GM18858 (cell line): Measurements from ENCODE around the gene RPTOR.
"Not testable (repeated sequence)": the region's sequence is repeated elsewhere in the genome, so short reads cannot be mapped to it uniquely, and the experiment has no call there.

Experiments used
- ATAC-seq: cut with Tn5 transposase; IDR thresholded peaks from one replicate; pipeline ENCODE4 v1.9.1; 2021; ENCODE audit not compliant: unreplicated experiment

The RPTOR gene

DNA sequence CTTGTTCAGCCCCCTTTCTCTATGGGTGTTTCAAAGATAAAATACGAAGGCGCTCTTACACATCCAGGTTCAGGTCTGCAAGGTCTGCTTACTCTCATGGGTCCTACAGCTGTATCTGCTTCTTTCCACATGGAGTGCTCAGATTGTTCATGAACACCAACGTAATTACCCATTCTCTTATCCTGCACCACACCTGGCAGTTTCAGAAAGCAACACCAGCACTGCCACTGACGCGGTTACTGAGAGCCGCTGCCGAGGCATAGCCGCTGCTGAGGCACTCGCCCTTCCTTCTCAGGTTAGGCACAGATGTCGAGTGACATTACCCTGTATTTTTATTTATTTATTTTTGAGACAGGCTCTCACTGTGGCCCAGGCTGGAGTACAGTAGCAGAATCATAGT lies 147.1 kb downstream of the RPTOR start:
- ATAC-seq, result no peak

DNA sequence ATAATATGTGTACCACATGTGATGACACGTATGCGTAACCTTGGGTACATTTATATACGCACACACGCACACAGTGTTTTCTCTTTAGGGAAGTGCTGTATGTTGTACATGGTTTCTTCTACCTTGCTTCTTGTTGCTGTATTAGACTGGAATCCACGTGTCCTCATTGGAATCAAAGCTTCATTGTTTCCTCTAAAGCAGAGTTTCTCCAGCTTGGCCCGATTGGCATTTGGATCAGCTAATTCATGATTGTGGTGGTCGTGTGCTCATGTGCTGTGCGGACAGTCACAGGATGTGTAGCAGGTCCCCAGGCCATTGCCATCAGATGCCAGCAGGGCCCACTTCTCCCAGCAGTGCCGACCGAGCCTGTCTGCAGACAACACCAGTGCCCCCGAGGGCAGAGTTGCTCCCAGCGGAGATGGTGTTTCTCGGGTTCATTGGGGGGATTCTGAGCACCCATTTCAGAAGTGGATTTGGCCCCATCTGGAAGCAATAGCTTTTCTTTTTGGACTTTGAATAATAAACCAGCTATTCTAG lies 148.4 kb downstream of the RPTOR start:
- ATAC-seq, result no peak

DNA sequence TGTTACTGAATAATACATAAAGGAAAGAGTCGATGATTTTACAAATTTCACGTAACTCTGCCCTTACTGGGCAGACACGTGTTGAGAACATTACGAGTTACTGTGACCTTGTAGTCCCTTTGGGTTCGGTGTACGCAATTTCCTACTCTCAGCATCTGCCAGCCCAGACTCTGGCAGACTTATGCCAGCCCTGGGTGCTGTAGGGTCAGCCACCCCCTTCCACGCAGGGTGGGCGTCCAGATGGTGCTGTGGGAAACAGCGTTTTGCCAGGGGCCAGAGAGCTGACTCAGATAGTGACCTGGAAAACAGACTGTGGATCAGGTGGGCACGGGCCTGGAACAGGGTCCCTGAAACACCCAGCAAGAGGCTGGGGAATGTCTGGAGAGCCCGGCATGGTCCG lies 148.9 kb downstream of the RPTOR start:
- no peak for ATAC-seq

DNA sequence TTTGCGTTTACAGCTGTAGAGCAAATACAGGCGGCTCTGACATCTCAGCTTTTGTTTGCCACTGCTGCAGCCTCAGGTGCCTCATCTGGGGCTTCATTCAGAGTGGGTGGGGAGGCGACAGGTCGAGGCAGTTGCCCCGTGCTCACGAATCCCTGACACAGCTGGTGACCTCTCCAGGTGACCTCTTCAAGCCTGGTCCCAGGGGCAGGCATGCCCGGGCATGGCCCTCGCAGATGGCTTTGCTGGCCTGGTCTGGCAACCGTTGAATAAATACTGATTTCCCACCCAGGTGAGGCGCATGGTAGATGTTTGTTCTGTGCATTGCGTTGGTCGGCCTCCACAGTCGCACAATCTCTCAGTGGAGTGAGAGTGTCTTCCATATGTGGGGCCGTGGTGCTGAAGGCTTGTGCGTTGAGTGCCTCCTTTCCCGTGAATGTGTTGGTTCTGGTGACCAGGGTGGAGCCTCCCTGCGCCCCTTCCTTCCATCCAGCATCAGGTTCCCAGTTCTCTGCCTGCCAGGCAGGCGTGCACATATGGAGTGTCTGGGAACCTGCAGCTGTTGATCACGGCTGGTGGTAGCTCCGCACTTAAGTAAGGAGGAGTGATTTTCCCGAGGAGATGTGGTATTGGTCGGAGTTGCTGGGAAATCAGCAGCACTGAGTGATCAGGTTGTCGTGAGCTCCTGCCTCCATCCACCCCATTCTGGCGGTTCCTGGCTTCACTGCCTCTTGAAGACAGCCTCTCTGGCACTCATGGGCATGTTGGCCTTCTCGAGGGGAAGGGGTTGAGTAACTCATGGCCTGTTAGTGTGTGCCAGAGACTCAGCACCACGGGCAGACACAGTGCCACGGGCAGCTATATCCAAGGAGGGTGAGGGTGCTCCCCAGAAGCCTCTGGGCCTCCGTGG lies 149.7 kb downstream of the RPTOR start:
- no peak for ATAC-seq

DNA sequence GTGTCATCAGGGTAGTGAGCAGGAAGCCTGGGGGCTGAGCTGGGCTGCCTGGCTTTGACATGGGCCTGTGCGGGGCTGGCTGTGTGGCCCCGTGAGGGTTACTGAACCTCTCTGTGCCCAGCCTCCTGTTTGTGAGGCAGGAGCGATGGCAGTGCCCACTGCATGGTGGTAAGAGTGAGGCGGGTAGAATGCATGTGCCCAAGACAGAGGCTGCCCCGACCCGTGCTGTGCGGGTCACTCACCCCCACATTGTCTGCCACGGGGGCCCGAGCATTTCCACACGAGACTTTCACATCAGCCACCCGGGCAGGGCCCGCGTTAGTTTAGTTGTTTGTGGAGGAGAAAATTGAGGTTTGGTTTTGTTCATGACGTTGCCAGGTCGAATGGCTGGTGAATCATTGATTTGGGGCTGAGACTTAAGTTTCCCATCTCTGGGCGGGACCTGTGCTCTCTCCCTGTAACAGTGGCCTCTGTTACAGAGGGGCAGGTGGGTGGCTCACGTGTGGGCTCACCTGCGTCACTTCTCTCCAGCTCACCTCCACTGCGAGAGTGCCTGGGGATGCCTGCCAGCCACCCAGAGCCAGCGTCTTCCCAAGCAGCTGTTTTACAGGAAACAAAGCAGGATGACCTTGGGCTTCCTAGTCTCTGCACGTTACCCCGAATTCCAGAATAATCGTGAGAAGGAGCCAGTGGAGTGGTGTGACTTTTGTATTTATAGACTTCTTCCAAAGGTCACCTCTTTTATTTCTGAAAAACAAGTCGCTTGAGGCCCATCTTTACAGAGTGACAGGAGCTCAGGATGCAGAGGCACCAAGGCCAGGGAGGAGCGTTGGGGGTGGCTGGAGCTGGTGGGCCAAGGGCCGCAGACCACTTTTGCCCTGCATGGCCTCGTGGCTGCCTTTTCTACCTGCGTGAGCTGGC lies 150.6 kb downstream of the RPTOR start:
- no peak for ATAC-seq

DNA sequence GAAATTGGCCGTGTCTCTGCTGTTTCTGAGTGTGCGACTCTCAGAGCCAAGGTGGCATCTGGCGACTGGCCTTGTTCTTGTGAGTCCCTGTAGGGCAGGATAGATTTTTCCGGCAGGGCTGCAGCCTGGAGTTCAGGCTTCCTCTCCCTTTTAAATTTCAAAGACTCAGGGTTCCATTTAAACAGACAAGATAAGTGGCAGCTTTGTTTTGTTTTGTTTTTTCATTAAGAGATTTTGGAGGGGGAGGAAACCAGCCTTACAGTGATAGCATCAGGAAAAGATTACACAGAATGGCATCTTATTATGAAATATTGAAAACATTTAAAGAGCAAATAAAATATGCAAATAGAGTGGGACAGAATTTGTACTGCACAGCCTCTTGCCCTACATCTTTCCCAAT lies 151.3 kb downstream of the RPTOR start:
- no peak for ATAC-seq

DNA sequence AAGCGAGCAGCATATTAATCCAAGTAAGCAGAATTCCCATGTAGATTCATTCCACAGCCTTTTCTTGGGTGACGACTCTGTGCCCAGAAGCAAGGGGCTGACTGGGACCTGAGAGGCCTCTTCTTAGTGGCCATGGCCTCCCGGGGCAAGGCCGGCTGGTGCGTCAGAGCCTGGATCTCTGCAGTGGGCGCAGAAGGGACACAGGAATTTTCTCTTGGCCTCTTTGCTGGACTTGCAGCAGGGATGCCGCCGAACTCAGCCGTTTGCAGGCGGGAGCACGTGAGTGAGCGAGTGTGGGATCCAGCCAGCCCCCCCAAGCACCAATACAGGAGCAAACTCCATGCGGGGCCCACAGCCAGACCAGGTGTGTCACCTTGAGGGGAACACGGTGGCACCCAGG lies 151.8 kb downstream of the RPTOR start:
- ATAC-seq, result no peak

DNA sequence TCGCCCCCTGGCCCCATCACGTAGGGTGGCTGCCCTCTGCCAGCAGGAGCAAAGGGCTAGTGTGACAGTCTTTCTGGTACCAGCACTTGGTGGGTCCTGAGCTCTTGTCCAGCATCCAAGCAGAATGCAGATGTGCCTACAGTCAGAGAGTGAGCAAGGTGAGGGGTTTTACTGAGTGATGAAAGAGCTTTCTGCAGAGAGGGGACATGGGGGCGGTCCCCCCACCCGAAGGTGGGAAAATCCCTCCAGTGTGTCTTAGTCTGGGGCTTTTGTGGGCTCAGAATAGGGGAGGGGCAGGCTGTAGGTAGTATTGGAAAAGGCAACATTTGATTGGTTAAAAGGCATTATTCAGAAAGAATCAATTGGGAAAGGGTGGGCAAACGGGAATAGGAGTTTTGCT lies 152.3 kb downstream of the RPTOR start:
- no peak for ATAC-seq

DNA sequence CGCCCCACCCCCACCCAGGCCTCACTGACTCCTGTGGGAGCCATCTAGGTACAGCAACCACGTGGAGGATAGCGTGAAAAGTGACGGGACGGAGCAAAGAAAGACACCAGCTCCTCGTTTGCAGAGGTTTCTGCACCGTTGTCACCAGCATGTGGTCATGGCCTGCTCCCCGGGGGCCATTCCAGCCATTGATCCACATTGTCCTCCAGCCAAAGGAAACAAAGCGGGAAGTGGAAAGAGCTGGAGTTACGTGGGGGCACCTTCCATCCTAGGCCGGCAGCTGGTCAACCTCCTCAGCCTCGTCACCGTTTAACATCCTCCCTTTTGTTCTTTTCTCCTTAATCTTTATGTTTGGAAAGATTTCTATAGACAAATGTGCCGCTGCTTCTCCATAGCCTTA lies 153.7 kb downstream of the RPTOR start:
- ATAC-seq, result no peak

DNA sequence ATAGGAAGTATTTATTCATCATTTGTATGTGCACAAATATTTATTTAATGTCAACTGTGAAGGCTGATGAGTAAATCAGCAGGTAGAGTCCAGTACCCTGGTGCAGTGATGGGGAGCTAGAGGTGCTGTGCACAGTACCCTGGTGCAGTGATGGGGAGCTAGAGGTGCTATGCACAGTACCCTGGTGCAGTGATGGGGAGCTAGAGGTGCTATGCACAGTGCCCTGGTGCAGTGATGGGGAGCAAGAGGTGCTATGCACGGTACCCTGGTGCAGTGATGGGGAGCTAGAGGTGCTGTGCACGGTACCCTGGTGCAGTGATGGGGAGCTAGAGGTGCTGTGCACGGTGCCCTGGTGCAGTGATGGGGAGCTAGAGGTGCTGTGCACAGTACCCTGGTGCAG lies 154.6 kb downstream of the RPTOR start:
- not testable (repeated sequence) for ATAC-seq

DNA sequence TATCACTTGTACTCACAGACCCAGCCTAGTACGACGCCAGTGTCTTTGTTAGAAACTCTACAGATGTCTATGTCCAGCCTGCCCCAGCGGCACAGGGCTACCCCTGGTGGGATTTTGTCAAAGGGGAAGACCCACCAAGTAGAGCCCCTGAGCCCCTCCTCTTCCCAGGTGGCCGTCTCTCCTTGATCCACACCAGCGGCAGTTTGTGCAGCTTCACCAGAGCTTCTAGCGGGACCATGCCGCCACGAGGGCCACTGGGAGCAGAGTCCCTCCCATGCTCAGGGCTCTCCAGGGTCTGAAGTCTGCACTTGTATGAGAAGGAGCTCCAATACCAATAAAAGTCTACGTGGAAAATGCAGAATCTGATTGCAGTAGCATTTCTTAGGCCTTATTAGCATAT lies 157.1 kb downstream of the RPTOR start:
- no peak for ATAC-seq

DNA sequence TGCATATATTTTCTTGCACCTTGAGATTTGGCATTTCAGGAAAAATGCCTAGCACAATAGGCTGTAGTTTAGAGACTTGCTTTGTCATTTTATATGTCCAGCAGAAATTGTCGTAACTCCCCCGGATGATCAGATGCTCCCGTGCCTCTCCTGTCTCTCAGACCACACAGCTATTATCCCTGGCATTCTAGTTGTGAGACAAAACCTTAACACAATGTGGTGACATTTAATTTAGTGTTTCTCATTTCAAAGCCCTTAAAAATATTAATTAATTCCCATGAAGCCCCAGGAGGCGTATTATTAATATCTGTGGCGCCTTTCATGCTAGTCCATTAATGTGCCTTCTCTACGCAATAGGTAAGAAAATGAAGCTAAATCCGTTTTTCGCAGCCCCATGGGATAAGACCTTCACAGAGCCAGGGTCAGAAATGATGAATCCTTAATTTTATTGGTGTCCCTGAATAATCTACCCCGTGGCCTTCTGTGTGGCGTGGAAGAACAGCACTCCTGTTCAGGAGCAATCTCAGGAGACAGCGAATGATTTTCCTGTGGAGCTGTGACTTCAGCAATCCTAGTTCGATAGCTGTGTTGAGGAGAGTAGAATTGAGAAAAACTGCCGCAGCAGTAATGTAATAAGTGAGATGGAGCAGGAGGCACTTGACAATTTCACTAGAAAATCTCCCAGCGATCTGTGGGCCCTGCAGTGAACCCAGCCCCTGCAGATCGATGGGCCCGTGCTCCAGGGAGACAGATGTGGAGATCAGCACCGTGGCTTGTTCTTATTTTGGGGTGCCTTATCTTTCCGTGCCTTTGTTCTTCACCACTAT lies 157.9 kb downstream of the RPTOR start:
- ATAC-seq, result no peak

DNA sequence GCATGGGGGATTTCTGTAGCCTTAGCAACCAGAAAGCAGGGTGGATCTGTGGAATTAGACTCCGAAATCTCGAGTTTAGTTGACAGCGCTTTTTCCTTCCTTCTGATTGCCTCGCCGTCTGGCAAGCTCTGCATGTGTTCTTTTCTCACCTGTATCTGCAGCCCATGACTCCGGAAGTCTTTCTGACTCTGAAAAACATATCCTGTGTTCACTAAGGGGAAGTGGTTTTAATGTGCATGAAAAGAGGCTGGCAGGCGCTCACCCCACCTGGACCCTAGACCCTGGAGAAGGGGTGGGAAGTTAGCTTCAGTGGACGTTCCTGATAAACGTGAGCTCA lies 158.5 kb downstream of the RPTOR start:
- no peak for ATAC-seq

DNA sequence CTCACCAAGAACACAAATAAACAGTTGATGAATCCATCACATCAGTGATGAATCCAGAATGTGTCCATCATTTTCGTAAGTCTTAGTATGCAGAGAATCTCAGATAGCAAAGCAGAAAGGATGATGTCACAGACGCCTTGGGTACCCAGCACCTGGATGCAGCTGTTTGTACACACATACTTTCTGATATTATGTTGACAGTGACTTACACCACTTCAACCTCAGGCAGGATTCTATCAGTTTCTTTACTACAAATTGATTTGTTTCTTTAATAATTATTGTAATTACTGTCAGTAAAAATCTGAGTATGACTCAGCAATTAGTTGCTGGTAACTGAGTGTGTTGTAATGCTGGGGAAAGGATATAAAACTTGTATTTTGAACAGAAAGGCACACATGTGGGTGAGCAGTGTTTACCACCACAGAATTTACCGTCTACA lies 159.8 kb downstream of the RPTOR start:
- ATAC-seq, result no peak

DNA sequence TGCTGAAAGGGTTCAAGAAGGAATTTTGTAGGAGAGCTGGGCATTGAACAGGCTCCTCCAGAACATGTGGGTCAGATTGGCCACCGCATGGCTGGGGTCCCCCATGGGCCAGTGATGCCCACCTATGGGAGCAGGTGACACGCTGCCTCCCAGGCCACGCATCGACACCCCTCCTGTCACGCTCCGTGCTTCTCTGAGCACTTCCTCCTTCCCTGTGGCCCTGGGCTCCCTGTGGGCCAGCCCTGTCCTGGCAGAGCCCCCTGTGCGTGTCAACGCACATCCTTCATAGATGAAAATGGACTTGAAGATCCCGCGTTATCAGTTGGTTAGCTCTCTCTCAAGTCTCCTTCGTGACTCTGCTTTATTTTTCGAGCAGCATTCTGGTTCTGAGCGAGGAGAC lies 160.3 kb downstream of the RPTOR start:
- no peak for ATAC-seq

DNA sequence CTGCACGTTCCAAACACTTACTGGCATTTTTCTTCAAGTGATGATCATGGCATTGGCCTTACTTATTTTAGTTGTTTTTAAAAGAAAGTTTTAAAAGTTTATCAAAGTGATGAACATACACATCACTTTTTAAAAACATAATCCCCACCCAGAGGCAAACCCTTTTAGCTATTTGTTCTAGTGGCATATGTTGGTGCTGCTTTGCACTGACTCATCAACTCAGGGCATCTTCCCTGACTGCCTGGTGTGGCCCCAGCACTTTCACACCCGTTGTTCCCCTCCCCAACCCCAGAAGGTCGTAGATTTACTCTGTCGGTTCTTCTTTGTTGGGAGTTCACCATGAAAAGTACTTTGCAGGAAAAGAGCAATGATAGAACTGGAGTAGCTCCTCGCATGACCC lies 161.3 kb downstream of the RPTOR start:
- ATAC-seq, result no peak

DNA sequence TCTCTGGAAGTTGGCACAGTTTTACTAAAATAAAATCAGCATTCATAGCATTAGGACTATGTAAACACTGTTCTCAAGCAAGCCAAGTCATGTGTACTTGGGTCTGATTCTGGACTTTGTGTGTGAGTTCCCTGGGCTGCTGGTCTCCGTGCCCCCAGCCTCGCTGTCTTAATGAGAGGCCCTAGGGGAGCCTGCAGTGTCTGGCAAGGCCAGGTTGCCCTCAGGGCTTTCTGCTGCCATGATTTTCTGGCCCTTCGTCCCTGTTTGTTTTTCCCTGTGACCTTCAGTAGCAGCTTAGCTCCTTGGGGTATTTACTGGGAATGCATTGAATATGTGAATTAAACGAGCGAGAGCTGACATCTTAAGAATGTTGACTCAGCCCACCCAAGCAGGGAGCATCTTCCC lies 161.8 kb downstream of the RPTOR start:
- ATAC-seq, result no peak

DNA sequence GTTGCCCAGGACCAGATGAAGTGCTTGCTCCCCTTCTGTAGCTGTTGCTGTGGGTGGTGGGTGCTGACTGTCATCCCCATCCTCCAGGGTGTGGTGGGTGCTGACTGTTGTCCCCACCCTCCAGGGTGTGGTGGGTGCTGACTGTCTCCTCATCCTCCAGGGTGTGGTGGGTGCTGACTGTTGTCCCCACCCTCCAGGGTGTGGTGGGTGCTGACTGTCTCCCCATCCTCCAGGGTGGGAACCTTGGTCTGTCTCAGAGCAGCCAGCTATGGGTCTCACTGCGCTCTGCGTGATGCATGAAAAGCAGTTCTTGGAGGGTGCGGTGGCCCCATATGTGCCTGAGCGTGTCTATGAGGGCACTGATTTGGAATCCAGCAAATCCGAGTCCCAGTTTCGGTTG lies 163.8 kb downstream of the RPTOR start:
- ATAC-seq, result no peak

DNA sequence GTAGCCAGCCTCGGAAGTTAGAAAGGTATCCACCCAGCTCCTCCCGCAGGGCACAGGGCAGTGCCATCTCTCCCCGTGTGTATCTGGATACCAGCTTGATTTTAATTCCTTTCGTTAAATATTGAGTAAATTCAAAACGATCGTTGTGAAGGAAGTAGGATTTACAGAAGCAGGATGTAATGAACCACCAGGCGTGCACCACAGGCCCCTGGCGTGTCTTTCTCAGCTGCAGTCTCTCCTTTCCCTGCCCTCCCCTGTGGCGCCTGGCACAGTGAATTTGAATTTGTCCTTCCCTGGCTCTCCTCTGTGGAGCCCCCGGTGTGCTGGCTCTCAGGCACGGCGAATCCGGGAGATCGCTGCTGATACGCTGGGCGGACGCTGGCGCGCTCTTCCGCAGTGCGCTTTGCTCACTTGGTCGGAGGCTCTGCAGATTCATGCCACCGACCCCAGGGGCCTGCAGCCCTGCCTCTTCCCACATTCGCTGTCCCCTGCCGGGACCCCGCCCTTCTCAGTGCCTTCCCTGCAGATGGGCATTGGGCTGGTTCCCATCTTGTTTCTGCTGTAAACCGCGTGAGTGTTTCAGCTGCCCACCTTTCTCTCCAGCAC lies 164.6 kb downstream of the RPTOR start:
- no peak for ATAC-seq

DNA sequence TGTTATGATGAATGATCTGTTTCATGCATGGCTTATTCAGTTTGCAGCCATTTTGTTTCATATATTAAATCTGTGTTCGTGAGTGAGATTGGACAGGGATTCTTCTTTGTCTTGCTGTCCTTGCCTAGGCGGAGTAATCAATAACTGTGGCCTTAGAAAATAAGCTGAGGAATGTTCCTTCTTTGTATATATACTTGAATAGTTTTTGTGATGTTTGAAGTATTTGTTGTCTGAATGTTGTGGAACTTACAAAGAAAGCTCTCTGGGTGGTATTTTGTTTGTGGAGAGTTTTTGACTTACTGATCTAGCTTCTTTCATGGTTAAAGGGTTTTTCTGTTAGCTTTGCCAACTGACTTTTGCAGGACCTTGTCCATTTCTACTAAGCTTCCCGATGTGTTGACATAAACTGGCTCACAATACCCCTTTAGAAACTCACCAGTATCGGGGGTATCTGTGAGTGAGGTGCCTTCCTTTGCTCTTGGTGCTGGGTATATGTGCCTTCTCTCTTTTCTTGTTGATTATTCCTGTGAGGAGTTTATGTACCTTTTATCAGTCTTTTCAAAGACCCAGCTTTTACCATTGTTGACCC lies 166.2 kb downstream of the RPTOR start:
- no peak for ATAC-seq
